ENCODE results near the gene LRFN4.
A peak's percentile ranks its signal among the peaks of the same experiment; 100 is the strongest.

LRFN4 gene

GRCh38 chr11:66845143-66845875, 11.6 kb upstream of the LRFN4 start:
- DNase-seq (no peak), ATAC-seq (no peak)

- DNase-seq (no peak), ATAC-seq (no peak)
Observed at GRCh38 chr11:66845876-66846212, 11.0 kb upstream of the LRFN4 start.

GRCh38 chr11:66846671-66847091, 10.2 kb upstream of the LRFN4 start:
- DNase-seq: no peak
- ATAC-seq: no peak

GRCh38 chr11:66847461-66848232, 9.2 kb upstream of the LRFN4 start:
- no peak for ATAC-seq
- no peak for DNase-seq

- ATAC-seq: no peak
- DNase-seq: no peak
Observed at GRCh38 chr11:66848671-66849500, 8.0 kb upstream of the LRFN4 start.

GRCh38 chr11:66849501-66850234, 7.2 kb upstream of the LRFN4 start:
- no peak for DNase-seq
- no peak for ATAC-seq

- ATAC-seq: no peak
Observed at GRCh38 chr11:66850235-66850587, 6.7 kb upstream of the LRFN4 start.

GRCh38 chr11:66850588-66851238, 6.2 kb upstream of the LRFN4 start:
- DNase-seq (no peak), ATAC-seq (no peak)

More at GRCh38 chr11:66850235-66850587, 6.7 kb upstream of the LRFN4 start:
- no peak for DNase-seq

- ATAC-seq: no peak
- no peak for DNase-seq
Observed at GRCh38 chr11:66851239-66851596, 5.6 kb upstream of the LRFN4 start.

- ATAC-seq (no peak), DNase-seq (peak; percentile 31)
Observed at GRCh38 chr11:66851698-66852465, 5.0 kb upstream of the LRFN4 start.

- DNase-seq: no peak
- no peak for ATAC-seq
Observed at GRCh38 chr11:66852466-66853241, 4.2 kb upstream of the LRFN4 start.

GRCh38 chr11:66853242-66854229, 3.3 kb upstream of the LRFN4 start:
- ATAC-seq: no peak
- DNase-seq: no peak

GRCh38 chr11:66854231-66854661, 2.6 kb upstream of the LRFN4 start:
- no peak for DNase-seq
- ATAC-seq: no peak

GRCh38 chr11:66854729-66855211, 2.1 kb upstream of the LRFN4 start:
- DNase-seq (no peak), ATAC-seq (no peak)

GRCh38 chr11:66855574-66856495, 1.0 kb upstream of the LRFN4 start:
- DNase-seq: peak; percentile 93

GRCh38 chr11:66857234-66857926, 516 bp downstream of the LRFN4 start:
- DNase-seq: peak; percentile 20
- no peak for ATAC-seq

More at GRCh38 chr11:66855574-66856495, 1.0 kb upstream of the LRFN4 start:
- peak; percentile 84 for ATAC-seq

- ATAC-seq (no peak), DNase-seq (no peak)
Observed at GRCh38 chr11:66857927-66858185, 992 bp downstream of the LRFN4 start.

Measured in stimulated activated naive CD8-positive, alpha-beta T cell treated with anti-CD3 and anti-CD28 coated beads, Interleukin-15, Interleukin-2, amounts not matched to agents 100 U/mL and 50 U/mL, for 24 hours (primary cell).